Fibroblast of the aortic adventitia (primary cell): Measurements from ENCODE around the gene NPNT. TPM values are rescaled to one million over a fixed set of nuclear protein-coding genes. Genes with fewer than 3 reads are reported as not detected.
"Not testable (repeated sequence)": the region's sequence is repeated elsewhere in the genome, so short reads cannot be mapped to it uniquely, and the experiment has no call there.

Experiments used
- DNase-seq: peaks from one replicate; pipeline ENCODE4 v3.0.0-alpha.2; 2010; ENCODE audit warnings: low read depth
- H3K4me3 ChIP-seq: 2 replicates; pipeline ENCODE4 v1.5.1; 2011; ENCODE audit warnings: low read depth, mild to moderate bottlenecking, control low read depth, low read length, moderate library complexity
- total RNA-seq: library from RNA; depleted of rRNA; stranded (reverse); fragments of >200 nt; gene quantifications from 2 replicates; pipeline ENCODE4 v1.2.3, GENCODE V29; 2012; ENCODE audit warnings: low replicate concordance
- TF ChIP-seq, protein P1 (sequence below): IDR thresholded peaks from 2 replicates; pipeline ENCODE4 v1.5.1; 2011; ENCODE audit warnings: mild to moderate bottlenecking, low read length, control low read depth, inconsistent platforms; ENCODE audit not compliant: insufficient read depth

Gene NPNT, protein sequence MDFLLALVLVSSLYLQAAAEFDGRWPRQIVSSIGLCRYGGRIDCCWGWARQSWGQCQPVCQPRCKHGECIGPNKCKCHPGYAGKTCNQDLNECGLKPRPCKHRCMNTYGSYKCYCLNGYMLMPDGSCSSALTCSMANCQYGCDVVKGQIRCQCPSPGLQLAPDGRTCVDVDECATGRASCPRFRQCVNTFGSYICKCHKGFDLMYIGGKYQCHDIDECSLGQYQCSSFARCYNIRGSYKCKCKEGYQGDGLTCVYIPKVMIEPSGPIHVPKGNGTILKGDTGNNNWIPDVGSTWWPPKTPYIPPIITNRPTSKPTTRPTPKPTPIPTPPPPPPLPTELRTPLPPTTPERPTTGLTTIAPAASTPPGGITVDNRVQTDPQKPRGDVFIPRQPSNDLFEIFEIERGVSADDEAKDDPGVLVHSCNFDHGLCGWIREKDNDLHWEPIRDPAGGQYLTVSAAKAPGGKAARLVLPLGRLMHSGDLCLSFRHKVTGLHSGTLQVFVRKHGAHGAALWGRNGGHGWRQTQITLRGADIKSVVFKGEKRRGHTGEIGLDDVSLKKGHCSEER
- total RNA-seq = not detected in 2 replicates

DNA sequence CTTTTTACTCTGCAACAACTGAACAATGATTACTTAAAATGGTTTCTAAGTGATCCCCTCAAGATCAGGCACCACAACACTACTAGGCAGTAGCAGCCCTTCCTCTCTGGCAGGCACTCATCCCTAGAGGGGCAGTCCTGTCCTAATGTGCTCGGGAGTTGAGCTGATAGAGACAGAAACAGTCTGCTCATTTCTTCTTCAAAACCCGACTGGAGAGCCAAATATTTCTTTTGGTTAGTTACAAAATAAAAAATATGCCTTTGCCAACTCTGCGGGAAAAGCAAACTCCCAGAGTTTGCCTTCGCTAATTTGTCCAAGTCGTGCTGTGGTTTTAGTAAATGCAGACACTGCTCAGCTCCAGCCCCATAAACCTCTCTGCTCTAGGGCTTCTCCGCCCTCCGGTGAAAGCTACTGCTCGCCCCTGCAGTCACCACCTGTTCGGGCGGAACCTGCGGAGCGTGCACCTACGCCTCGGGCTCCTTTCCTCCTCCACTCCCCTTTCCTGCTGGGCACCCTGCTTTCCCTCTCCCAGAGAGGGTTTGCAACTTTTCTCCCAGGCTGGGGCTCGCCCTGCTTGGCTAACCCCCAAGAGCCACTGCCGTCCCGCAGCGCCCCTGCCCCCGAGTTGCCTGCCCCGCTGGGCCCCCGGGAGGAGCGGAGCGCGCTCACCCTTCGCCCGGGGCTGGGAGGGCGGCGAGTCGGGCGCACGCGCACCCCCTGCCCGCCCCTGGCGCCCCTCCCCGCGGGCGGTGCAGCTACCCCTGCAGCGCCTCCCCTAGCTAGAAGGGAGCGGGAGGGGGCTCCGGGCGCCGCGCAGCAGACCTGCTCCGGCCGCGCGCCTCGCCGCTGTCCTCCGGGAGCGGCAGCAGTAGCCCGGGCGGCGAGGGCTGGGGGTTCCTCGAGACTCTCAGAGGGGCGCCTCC is at the start of gene NPNT:
Gene NPNT (plus strand): TSS at position 812 of the 923 bp plus-strand sequence. CDS start 182 bp downstream, outside the sequence.
- peak within 1 kb of the TSS; percentile 19 for H3K4me3 ChIP-seq
- peak; percentile 17 for DNase-seq
- TF ChIP-seq, protein P1, sequence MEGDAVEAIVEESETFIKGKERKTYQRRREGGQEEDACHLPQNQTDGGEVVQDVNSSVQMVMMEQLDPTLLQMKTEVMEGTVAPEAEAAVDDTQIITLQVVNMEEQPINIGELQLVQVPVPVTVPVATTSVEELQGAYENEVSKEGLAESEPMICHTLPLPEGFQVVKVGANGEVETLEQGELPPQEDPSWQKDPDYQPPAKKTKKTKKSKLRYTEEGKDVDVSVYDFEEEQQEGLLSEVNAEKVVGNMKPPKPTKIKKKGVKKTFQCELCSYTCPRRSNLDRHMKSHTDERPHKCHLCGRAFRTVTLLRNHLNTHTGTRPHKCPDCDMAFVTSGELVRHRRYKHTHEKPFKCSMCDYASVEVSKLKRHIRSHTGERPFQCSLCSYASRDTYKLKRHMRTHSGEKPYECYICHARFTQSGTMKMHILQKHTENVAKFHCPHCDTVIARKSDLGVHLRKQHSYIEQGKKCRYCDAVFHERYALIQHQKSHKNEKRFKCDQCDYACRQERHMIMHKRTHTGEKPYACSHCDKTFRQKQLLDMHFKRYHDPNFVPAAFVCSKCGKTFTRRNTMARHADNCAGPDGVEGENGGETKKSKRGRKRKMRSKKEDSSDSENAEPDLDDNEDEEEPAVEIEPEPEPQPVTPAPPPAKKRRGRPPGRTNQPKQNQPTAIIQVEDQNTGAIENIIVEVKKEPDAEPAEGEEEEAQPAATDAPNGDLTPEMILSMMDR = no peak

DNA sequence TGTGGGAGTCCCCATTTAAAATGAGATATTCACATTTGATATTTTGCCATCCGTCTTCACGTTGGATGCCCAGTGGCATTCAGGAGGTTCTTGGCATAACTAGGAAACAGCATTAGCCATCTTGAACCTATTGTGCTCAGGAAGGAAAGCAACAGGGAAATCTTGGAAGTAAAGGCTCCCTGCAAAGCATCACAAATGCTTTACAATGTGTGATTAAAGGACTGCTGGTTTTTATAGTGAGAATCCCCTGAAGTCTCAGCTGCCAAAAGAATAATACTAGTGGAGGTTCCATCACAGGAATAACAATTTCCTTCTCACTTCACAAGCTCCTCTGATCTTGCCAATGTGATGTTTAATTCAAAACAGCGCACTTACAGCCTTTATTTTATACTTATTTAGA is 49.7 kb upstream of the NPNT start:
- TF ChIP-seq, protein P1 = no peak
- no peak overlapping the region for H3K4me3 ChIP-seq
- DNase-seq = no peak

DNA sequence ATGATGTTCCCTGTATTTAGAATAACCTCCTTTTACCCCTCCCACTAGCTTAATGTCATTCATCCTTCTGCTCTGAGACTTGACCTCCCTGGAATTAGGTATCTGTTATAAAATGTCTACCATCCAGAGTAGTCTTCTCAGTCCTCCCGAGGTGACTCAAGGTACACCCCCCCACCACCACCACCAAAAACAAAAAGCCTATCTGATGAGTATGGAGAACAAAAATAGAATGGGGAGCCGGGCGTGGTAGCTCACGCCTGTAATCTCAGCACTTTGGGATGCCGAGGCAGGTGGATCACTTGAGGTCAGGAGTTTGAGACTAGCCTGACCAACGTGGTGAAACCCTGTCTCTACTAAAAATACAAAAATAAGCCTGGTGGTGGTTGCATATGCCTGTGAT is 46.9 kb upstream of the NPNT start:
- H3K4me3 ChIP-seq, DNase-seq: not testable (repeated sequence)

DNA sequence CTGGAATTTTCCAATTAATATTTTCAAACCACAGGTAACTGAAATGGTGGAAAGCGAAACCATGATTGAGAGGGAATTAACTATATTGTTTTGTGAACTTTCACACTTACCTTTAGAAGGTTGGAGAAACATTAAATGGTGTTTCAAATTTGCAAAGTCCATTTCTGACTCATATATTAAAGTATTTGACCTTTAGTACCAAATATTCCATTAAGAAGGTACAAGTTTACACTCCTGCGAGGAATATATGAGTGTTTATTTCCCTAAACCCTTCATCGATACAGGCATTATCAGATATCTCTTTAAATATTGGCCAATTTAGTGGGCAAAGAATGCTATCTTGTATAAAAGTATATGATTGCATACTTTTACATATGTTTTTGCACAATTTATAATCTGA is 44.1 kb upstream of the NPNT start:
- H3K4me3 ChIP-seq = no peak overlapping the region
- no peak for DNase-seq
- TF ChIP-seq, protein P1 = no peak

DNA sequence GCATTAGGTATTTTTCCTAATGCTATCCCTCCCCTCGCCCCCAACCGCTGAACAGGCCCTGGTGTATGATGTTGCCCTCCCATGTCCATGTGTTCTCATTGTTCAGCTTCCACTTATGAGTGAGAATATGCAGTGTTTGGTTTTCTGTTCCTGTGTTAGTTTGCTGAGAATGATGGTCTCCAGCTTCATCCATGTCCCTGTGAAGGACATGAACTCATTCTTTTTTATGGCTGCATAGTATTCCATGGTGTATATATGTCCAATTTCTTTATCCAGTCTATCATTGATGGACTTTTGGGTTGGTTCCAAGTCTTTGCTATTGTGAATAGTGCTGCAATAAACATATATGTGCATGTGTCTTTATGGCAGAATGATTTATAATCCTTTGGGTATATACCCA is 43.0 kb upstream of the NPNT start:
- DNase-seq, H3K4me3 ChIP-seq: not testable (repeated sequence)

DNA sequence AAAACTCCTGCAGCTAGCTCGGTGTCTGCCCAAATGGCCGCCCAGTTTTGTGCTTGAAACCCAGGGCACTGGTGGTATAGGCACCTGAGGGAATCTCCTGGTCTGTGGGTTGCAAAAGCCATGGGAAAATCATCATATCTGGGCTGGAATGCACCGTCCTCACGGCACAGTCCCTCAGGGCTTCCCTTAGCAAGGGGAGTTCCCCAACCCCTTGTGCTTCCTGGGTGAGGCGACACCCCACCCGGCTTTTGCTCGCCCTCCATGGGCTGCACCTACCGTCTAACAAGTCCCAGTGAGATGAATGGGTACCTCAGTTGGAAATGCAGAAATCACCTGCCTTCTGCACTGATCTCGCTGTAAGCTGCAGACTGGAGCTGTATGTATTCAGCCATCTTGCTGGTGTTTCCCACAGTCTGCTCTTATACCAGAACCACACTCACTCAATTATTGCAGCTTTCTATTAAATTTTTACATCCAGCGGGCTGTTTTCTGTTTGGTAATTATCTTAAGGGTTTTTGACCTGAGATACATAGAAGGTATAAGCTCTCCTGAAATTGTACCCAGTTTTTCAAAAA is 36.7 kb upstream of the NPNT start:
- no peak for DNase-seq
- TF ChIP-seq, protein P1 = no peak

DNA sequence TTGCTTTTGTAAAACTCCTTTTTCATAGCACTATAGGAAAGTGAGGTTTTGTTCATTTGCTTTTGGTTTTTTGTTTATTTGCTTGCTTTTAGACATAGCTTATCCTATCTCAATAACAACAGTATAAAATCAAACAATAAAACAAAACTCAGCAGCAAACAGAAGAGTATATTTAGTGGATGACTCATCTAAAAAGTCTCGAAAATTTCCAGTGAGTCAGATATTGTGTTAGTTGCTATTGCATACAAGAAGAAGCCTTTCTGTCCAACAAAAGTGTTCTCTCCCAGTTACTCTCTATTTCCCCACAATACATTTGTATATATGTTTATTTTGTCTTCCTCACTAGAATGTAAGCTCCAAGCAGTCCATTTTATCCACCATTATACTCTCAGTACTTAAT is 36.0 kb upstream of the NPNT start:
- DNase-seq = peak; percentile 74
- H3K4me3 ChIP-seq = no peak overlapping the region
- TF ChIP-seq, protein P1 = no peak

More for the DNA sequence above, 36.7 kb upstream of the NPNT start:
- H3K4me3 ChIP-seq = no peak overlapping the region
